Nephron progenitor cell (in vitro differentiated cells): ENCODE data around the gene RAET1L.

Experiments used
- DNase-seq: peaks from one replicate; pipeline ENCODE4 v3.0.0; 2021
- H3K27ac Mint-ChIP-seq: 2 replicates; pipeline ENCODE4 v1.8.0; 2021; ENCODE audit warnings: mild to moderate bottlenecking, moderate library complexity, mixed read lengths
- H3K27me3 Mint-ChIP-seq: 2 replicates; pipeline ENCODE4 v1.8.0; 2021; ENCODE audit warnings: mild to moderate bottlenecking, low read depth, mixed read lengths; ENCODE audit not compliant: poor library complexity
- H3K36me3 Mint-ChIP-seq: 2 replicates; pipeline ENCODE4 v1.8.0; 2021; ENCODE audit warnings: low read depth, mixed read lengths
- H3K4me1 Mint-ChIP-seq: 2 replicates; pipeline ENCODE4 v1.8.0; 2021; ENCODE audit warnings: mixed read lengths
- H3K4me3 Mint-ChIP-seq: 2 replicates; pipeline ENCODE4 v1.8.0; 2021; ENCODE audit warnings: mild to moderate bottlenecking, moderate library complexity, mixed read lengths
- H3K9me3 Mint-ChIP-seq: 2 replicates; pipeline ENCODE4 v1.8.0; 2021; ENCODE audit warnings: mild to moderate bottlenecking, moderate library complexity, mixed read lengths
- TF ChIP-seq, protein P1 (sequence below): fragments of 200-600 bp; sonication (generic); IDR thresholded peaks from 2 replicates; pipeline ENCODE4 v1.5.0; 2021; ENCODE audit warnings: antibody characterized with exemption

The RAET1L gene

DNA sequence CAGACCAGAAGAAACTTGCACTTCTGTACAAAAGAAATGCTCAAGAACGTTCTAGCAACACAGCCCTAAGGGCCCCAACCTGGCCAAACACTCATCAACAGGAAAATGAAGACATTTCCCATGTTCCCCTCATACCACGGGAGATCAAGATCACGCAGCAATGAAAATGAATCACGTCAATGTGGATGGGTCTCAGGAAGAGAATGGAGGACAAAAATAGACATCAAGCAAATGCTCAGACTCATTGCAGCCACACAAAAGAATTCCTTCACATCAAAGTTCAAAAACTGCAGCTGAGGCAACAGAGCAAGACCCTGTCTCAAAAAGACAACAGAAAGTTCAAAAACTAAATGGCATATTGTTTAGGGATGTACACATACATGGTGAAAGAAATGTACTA is 25.5 kb upstream of the RAET1L start:
- no peaks in the 10 kb centered on the region for H3K4me1 Mint-ChIP-seq
- TF ChIP-seq, protein P1, sequence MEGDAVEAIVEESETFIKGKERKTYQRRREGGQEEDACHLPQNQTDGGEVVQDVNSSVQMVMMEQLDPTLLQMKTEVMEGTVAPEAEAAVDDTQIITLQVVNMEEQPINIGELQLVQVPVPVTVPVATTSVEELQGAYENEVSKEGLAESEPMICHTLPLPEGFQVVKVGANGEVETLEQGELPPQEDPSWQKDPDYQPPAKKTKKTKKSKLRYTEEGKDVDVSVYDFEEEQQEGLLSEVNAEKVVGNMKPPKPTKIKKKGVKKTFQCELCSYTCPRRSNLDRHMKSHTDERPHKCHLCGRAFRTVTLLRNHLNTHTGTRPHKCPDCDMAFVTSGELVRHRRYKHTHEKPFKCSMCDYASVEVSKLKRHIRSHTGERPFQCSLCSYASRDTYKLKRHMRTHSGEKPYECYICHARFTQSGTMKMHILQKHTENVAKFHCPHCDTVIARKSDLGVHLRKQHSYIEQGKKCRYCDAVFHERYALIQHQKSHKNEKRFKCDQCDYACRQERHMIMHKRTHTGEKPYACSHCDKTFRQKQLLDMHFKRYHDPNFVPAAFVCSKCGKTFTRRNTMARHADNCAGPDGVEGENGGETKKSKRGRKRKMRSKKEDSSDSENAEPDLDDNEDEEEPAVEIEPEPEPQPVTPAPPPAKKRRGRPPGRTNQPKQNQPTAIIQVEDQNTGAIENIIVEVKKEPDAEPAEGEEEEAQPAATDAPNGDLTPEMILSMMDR: no peak
- no peak overlapping the region for H3K27ac Mint-ChIP-seq
- H3K36me3 Mint-ChIP-seq: peaks cover 6% of the 10 kb centered on the region
- no peak for DNase-seq
- peaks cover 42% of the 10 kb centered on the region for H3K9me3 Mint-ChIP-seq
- peaks cover 84% of the 10 kb centered on the region for H3K27me3 Mint-ChIP-seq
- no peak overlapping the region for H3K4me3 Mint-ChIP-seq

DNA sequence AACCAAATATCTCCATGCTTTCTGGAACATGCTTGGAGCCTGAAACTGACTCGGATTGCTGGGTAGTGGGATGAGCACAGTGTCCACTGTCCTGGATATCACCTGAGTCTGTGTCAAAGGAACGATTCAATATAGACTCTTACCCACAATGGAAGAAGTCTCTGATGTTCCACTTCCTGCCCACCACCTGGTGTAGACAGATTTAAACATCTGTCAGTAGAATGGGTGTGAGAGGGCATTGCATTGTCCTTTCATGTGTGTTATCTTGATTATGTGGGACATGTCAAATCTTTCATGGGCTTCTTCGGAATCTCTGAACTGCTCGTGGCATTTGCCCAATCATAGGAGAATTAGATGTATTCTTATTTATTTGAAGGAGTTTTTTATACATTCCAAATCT is 22.8 kb upstream of the RAET1L start:
- peaks cover 80% of the 10 kb centered on the region for H3K27me3 Mint-ChIP-seq
- no peak overlapping the region for H3K4me3 Mint-ChIP-seq
- TF ChIP-seq, protein P1: no peak
- H3K9me3 Mint-ChIP-seq: peaks cover 16% of the 10 kb centered on the region
- H3K4me1 Mint-ChIP-seq: no peaks in the 10 kb centered on the region
- no peaks in the 10 kb centered on the region for H3K36me3 Mint-ChIP-seq
- no peak for DNase-seq
- no peak overlapping the region for H3K27ac Mint-ChIP-seq

DNA sequence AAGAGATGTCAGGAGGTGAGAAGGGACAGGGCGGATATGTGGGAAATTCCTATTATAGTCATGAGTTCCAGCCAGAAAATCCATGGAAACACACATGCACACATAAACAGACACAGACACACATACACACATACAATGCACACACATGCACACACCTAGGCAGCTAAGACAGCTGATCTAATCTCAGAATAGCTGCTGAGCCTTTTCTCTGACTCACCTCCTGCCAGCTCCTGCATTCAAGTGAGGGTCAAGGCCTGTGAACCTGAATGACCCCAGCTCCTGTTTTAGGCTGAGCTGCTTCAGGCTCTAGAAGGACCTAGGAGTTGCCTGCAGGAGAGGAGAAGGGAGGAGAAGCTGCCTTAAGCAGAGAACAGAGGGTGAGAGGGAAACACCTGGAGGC is 21.6 kb upstream of the RAET1L start:
- Mint-ChIP-seq H3K9me3 (peaks cover 8% of the 10 kb centered on the region), H3K27ac (no peak overlapping the region), H3K27me3 (peaks cover 80% of the 10 kb centered on the region), H3K4me3 (no peak overlapping the region), H3K36me3 (no peaks in the 10 kb centered on the region), H3K4me1 (no peaks in the 10 kb centered on the region)
- DNase-seq: no peak
- TF ChIP-seq, protein P1: no peak

DNA sequence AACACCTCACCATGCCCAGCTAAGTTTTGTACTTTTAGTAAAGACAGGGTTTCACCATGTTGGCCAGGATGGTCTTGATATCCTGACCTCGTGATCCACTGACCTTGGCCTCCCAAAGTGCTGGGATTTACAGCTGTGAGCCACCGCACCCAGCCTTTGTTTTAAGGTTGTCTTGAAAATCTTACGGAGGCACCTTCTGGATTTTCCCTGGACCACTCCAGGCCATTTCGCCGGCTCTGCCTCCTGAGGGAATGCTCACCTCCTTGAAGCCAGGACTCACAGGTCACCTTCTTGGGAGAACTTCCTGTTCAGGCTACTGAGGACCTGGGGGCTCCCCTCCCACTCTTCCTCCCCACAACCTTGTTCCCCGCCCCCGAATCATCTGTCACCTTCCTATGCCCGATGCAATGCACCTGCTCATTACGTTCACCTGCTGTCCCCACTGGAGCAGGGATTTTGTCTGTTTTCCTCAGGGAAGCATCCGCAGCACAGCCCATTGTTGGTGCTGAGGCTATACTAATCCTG is 19.4 kb upstream of the RAET1L start:
- Mint-ChIP-seq H3K36me3 (no peaks in the 10 kb centered on the region), H3K27ac (no peak overlapping the region), H3K9me3 (peaks cover 3% of the 10 kb centered on the region), H3K4me1 (no peaks in the 10 kb centered on the region), H3K27me3 (peaks cover 86% of the 10 kb centered on the region), H3K4me3 (no peak overlapping the region)
- no peak for DNase-seq
- TF ChIP-seq, protein P1: no peak

DNA sequence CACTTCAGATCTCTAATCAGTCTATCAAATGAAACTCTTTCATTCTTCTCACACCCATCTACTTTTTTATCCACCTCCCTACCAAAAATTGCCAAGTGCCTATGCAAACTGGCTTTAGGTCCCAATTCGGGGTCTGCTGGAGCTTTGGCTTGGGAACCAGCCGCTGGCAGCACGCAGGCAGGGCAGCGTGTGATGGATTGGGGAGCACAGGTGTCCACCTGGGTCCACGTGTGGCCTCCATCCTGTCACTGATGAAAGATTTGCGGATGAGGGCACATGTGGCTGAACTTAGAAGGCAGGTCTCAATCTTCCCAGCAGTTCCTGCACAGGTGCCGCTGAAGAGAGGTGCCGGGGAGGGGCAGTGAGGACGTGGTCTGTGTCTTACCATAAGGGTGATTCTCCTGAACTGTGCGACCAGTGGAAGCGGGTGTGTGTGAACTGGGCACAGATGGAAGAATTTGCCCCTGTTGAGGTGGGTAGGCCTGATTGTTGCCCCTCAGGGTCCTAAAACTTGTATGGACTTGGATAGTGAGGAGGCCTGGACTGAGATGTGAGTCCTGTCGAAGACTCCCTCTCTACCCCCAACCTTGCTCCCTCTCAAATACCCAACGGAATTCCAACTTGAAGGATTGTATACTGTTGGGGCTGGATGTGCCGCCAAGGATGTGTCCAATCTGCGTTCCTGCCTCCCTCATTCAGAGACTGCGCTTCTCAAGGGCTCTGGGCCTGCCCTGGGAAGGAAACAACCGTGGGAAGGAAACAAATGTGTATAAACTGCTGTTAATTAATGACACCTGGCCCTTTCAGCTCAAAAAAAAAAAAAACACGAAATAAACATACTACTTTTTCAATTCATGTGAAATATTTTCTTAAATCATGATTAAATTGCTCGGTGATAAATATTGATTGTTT is 18.4 kb upstream of the RAET1L start:
- Mint-ChIP-seq H3K4me3 (no peak overlapping the region), H3K9me3 (peaks cover 3% of the 10 kb centered on the region), H3K27ac (no peak overlapping the region), H3K36me3 (no peaks in the 10 kb centered on the region), H3K4me1 (no peaks in the 10 kb centered on the region), H3K27me3 (peaks cover 90% of the 10 kb centered on the region)
- DNase-seq: no peak
- TF ChIP-seq, protein P1: no peak
